Measurements from ENCODE around the gene ARHGAP28.

The ARHGAP28 gene

DNA sequence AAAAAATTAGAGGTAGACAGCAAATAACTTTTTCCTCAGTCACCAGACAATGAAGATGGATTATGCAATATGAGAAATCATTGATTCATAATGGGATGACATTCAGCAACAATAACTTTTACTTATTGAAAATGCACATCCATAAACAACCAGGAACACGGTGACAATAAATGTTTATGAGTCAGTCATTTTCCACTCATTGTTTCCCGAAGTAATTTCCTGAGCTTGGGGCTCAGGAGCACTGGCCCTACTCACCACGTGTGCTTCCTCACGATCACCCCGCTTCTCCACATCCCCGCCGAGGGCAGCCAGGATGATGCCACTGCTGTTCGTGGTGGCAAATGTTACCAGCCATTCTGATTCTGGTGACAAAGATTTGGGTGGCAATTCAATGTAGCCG is 231.8 kb downstream of the ARHGAP28 start:
- DNase-seq (ENCODE audit: low spot score), result no peak

DNA sequence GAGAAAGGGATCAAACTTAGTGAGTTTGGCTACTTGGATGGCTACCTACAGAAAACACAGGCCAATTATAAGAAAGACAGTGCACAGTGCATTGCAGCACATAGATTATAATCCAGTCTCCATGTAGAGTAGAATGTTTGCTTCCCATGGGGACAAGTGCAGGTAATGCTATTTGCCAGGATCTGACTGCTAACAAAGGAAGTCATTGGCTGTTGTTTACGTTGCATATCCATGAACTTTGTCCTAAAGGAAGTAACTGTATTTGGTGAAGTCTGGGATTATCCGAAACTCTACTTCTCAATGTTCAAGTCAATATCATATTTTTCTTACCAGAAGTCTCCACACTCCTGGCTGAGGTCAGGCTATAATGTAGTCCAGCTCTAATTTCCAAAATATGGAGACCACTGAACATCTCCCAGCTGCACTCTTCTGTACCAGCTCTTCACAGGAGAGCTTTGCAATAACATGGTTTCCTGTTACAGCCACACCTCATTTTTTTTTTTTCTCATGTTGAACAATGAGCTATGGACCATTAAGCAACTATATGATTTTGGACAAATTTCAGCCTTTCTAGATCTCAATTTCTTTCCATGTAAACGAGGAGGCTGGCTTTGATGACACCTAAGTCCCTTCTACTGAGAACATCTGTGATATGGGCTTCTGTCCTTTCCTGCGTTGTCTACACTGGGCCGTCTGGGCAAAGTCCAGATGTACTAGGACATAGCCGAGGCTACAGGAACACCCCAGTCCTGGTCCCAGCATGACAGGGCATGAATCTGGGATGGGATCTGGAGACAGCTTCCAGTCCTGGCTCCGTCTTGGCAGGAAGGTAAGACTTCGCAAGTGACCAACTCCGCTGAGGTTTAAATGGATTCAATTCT is 233.3 kb downstream of the ARHGAP28 start:
- no peak for DNase-seq (ENCODE audit: low spot score)

DNA sequence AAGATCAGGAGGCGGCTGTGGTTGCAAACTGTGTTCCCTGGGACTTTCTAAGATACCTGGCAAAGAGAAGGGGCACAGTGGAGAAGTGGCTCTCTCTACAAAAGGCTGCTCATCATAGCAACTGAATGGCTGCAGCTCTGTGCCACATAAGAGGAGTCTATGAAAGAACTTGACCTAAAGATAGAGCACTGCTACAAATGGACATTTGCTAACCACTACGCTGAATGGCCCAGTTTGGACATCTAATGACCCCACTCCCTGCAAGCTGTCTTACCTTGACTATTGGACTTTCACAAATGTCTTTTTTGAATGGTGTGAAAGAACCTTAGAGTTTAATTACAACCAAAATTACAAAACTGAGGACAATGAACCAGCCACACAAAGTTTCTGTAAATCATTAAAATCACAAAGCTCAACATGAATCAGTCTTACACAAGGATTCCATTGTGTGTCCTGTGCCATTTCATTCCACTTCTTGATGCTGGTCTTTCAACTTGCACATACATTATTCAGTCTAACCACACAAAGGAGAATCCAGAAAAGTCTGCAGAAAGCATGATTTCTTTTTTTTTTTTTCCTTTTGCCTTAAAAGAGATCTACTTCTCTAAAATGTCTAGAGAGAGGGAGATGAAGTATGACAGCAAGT is 234.1 kb downstream of the ARHGAP28 start:
- peak; percentile 29 for DNase-seq (ENCODE audit: low spot score)

Data from COLO829 (cell line).